H9 (cell line): ENCODE data around the gene DSG4. TPM values are rescaled to one million over a fixed set of nuclear protein-coding genes. Genes with fewer than 3 reads are reported as not detected.

Source experiments
- DNase-seq: peaks from one replicate; pipeline ENCODE4 v3.0.0-alpha.2; 2017
- H2AFZ ChIP-seq: one replicate; pipeline ENCODE4 v1.6.1; 2013; ENCODE audit warnings: mild to moderate bottlenecking, low read length, control low read depth, moderate library complexity
- H2AK5ac ChIP-seq: 2 replicates; pipeline ENCODE4 v1.6.1; 2013; ENCODE audit warnings: low read length, control low read depth, mixed read lengths; ENCODE audit not compliant: insufficient read length
- H2BK120ac ChIP-seq: one replicate; pipeline ENCODE4 v1.6.1; 2013; ENCODE audit warnings: low read depth, mild to moderate bottlenecking, low read length, control low read depth, inconsistent platforms; ENCODE audit not compliant: poor library complexity, severe bottlenecking
- H2BK12ac ChIP-seq: 2 replicates; pipeline ENCODE4 v1.6.1; 2013; ENCODE audit warnings: low read length, control low read depth, mixed read lengths, low read depth; ENCODE audit not compliant: insufficient read length
- H2BK15ac ChIP-seq: 2 replicates; pipeline ENCODE4 v1.6.1; 2013; ENCODE audit warnings: low read depth, low read length, control low read depth
- H2BK20ac ChIP-seq: one replicate; pipeline ENCODE4 v1.6.1; 2013; ENCODE audit warnings: low read depth, mild to moderate bottlenecking, low read length, control low read depth, inconsistent platforms; ENCODE audit not compliant: poor library complexity, severe bottlenecking
- H2BK5ac ChIP-seq: 2 replicates; pipeline ENCODE4 v1.6.1; 2013; ENCODE audit warnings: low read length, control low read depth, mixed read lengths; ENCODE audit not compliant: insufficient read length
- H3K14ac ChIP-seq: 2 replicates; pipeline ENCODE4 v1.6.1; 2013; ENCODE audit warnings: low read length, control low read depth; ENCODE audit not compliant: insufficient read depth
- H3K18ac ChIP-seq: 2 replicates; pipeline ENCODE4 v1.6.1; 2013; ENCODE audit warnings: low read depth, mild to moderate bottlenecking, mixed read lengths, low read length, control low read depth; ENCODE audit not compliant: insufficient read length
- H3K23ac ChIP-seq: 2 replicates; pipeline ENCODE4 v1.6.1; 2013; ENCODE audit warnings: low read length, control low read depth, mixed read lengths, low read depth; ENCODE audit not compliant: insufficient read length
- H3K23me2 ChIP-seq: 2 replicates; pipeline ENCODE4 v1.6.1; 2013; ENCODE audit warnings: low read depth, mild to moderate bottlenecking, mixed read lengths, low read length, control low read depth; ENCODE audit not compliant: insufficient read length, poor library complexity, severe bottlenecking
- H3K27ac ChIP-seq: 2 replicates; pipeline ENCODE4 v1.5.1; 2013; ENCODE audit warnings: low read length, control low read depth, mixed read lengths, low read depth; ENCODE audit not compliant: insufficient read length
- H3K27me3 ChIP-seq: 2 replicates; pipeline ENCODE4 v1.6.1; 2013; ENCODE audit warnings: low read length, control low read depth, inconsistent platforms; ENCODE audit not compliant: insufficient read depth
- H3K4ac ChIP-seq: 2 replicates; pipeline ENCODE4 v1.6.1; 2013; ENCODE audit warnings: low read depth, mild to moderate bottlenecking, control low read depth, inconsistent platforms, low read length, moderate library complexity
- H3K4me1 ChIP-seq: 2 replicates; pipeline ENCODE4 v1.6.1; 2013; ENCODE audit warnings: low read length, control low read depth, inconsistent platforms; ENCODE audit not compliant: insufficient read depth
- H3K4me2 ChIP-seq: 2 replicates; pipeline ENCODE4 v1.6.1; 2013; ENCODE audit warnings: low read length, control low read depth, mixed read lengths; ENCODE audit not compliant: insufficient read length, insufficient read depth
- H3K56ac ChIP-seq: 2 replicates; pipeline ENCODE4 v1.6.1; 2013; ENCODE audit warnings: low read depth, mild to moderate bottlenecking, mixed read lengths, low read length, control low read depth; ENCODE audit not compliant: insufficient read length
- H3K79me1 ChIP-seq: 2 replicates; pipeline ENCODE4 v1.6.1; 2013; ENCODE audit warnings: low read depth, mild to moderate bottlenecking, moderate library complexity, low read length, control low read depth, inconsistent platforms; ENCODE audit not compliant: insufficient read depth, poor library complexity, severe bottlenecking
- H3K79me2 ChIP-seq: 2 replicates; pipeline ENCODE4 v1.6.1; 2013; ENCODE audit warnings: low read length, control low read depth, inconsistent platforms; ENCODE audit not compliant: insufficient read depth
- H3K9ac ChIP-seq: 2 replicates; pipeline ENCODE4 v1.6.1; 2013; ENCODE audit warnings: low read length, control low read depth, mixed read lengths; ENCODE audit not compliant: insufficient read length; ENCODE audit errors: extremely low read depth
- H3K9me3 ChIP-seq: one replicate; pipeline ENCODE4 v1.6.1; 2013; ENCODE audit warnings: low read depth, low read length, inconsistent platforms; ENCODE audit not compliant: control insufficient read depth
- H3T11ph ChIP-seq: one replicate; pipeline ENCODE4 v1.6.1; 2013; ENCODE audit warnings: mild to moderate bottlenecking, low read length, control low read depth, inconsistent platforms
- H4K20me1 ChIP-seq: one replicate; pipeline ENCODE4 v1.6.1; 2013; ENCODE audit not compliant: control insufficient read depth, insufficient read length, insufficient read depth
- H4K5ac ChIP-seq: 2 replicates; pipeline ENCODE4 v1.6.1; 2013; ENCODE audit warnings: low read depth, mild to moderate bottlenecking, mixed read lengths, low read length, control low read depth; ENCODE audit not compliant: insufficient read length
- H4K8ac ChIP-seq: replicated peaks from 2 replicates; pipeline ENCODE4 v1.6.1; 2013; ENCODE audit warnings: low read length, control low read depth, mixed read lengths, low read depth; ENCODE audit not compliant: insufficient read length
- H4K91ac ChIP-seq: 2 replicates; pipeline ENCODE4 v1.6.1; 2013; ENCODE audit warnings: low read depth, mild to moderate bottlenecking, moderate library complexity, mixed read lengths, low read length, control low read depth; ENCODE audit not compliant: insufficient read length
- H3K27ac Mint-ChIP-seq, 3 experiments: 2 replicates in 2 of 3; 3 replicates in 1 of 3; pipeline ENCODE4 v1.8.0; 2020 to 2021; ENCODE audit warnings: mixed read lengths in 3 of 3, mild to moderate bottlenecking in 1 of 3, moderate library complexity in 1 of 3
- H3K27me3 Mint-ChIP-seq: 2 replicates; pipeline ENCODE4 v1.8.0; 2021; ENCODE audit warnings: low read depth, mild to moderate bottlenecking, moderate library complexity, mixed read lengths
- H3K36me3 Mint-ChIP-seq, 3 experiments: 2 replicates in 2 of 3; 3 replicates in 1 of 3; pipeline ENCODE4 v1.8.0; 2020 to 2021; ENCODE audit warnings: low read depth in 3 of 3, mixed read lengths in 3 of 3; ENCODE audit not compliant: insufficient read depth in 1 of 3
- H3K4me1 Mint-ChIP-seq, 2 experiments: 2 replicates each; pipeline ENCODE4 v1.8.0; 2020; ENCODE audit warnings: mixed read lengths in 2 of 2
- H3K4me3 Mint-ChIP-seq, 2 experiments: 2 replicates in 1 of 2; 3 replicates in 1 of 2; pipeline ENCODE4 v1.8.0; 2020 to 2021; ENCODE audit warnings: mild to moderate bottlenecking in 2 of 2, mixed read lengths in 2 of 2, moderate library complexity in 1 of 2
- H3K9me3 Mint-ChIP-seq, 2 experiments: 2 replicates in 1 of 2; 3 replicates in 1 of 2; pipeline ENCODE4 v1.8.0; 2020; ENCODE audit warnings: mild to moderate bottlenecking in 2 of 2, mixed read lengths in 2 of 2, moderate library complexity in 1 of 2
- WGBS: extraction: QIAGEN DNeasy Blood & Tissue Kit; methylation state at CpG from one replicate; pipeline ENCODE4 v1.1.7; 2013; ENCODE audit warnings: missing lambda C conversion rate, low lambda C conversion rate, mixed read lengths; ENCODE audit not compliant: insufficient read length; ENCODE audit errors: extremely low coverage; 5-methylcytosine and 5-hydroxymethylcytosine counted together
- total RNA-seq: library from RNA; stranded (reverse); gene quantifications from 2 replicates; pipeline ENCODE4 v1.2.1, GENCODE V29; 2021
- TF ChIP-seq, protein P1 (sequence below): fragments of 200-600 bp; sonication (generic); conservative IDR thresholded peaks from 3 replicates; pipeline ENCODE4 v1.8.0; 2021; ENCODE audit warnings: antibody characterized with exemption, mild to moderate bottlenecking

The DSG4 gene
- total RNA-seq, 1 experiment from 2014 or later: not detected

DNA sequence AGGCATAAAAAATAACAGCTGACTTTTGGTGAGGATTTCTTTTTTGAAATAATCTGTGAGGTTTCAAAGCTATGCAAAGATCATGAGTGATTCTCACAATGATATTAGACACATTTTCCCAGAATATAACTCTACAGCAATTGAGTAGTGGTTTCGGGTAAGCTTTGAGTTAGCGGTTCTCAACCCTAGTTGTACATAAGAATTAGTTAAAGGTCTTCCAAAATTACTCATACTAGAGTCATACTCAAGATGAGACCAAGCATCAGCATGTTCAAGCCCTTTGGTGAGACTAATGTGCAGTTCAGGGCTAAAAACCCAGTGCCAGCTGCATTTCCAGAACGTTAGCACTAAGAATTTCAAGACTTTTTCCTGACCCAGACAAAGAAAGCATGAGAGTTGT, 31.1 kb downstream of the DSG4 start:
- no peak overlapping the region for H2BK15ac ChIP-seq
- H2BK5ac ChIP-seq: no peak overlapping the region
- Mint-ChIP-seq H3K4me3 (no peak overlapping the region), H3K4me1 (no peaks in the 10 kb centered on the region), H3K27ac (no peak overlapping the region), H3K9me3 (peaks cover 0 to 4% of the 10 kb centered on the region in 2 experiments; a peak in 1 of 5 replicates), H3K36me3 (no peaks in the 10 kb centered on the region), H3K27me3 (no peaks in the 10 kb centered on the region)
- H3K79me1 ChIP-seq: no peaks in the 10 kb centered on the region
- no peak overlapping the region for H4K91ac ChIP-seq
- no peak overlapping the region for H2AFZ ChIP-seq
- no peaks in the 10 kb centered on the region for H3K27me3 ChIP-seq
- TF ChIP-seq, protein P1, sequence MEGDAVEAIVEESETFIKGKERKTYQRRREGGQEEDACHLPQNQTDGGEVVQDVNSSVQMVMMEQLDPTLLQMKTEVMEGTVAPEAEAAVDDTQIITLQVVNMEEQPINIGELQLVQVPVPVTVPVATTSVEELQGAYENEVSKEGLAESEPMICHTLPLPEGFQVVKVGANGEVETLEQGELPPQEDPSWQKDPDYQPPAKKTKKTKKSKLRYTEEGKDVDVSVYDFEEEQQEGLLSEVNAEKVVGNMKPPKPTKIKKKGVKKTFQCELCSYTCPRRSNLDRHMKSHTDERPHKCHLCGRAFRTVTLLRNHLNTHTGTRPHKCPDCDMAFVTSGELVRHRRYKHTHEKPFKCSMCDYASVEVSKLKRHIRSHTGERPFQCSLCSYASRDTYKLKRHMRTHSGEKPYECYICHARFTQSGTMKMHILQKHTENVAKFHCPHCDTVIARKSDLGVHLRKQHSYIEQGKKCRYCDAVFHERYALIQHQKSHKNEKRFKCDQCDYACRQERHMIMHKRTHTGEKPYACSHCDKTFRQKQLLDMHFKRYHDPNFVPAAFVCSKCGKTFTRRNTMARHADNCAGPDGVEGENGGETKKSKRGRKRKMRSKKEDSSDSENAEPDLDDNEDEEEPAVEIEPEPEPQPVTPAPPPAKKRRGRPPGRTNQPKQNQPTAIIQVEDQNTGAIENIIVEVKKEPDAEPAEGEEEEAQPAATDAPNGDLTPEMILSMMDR: no peak
- H3K4me1 ChIP-seq: no peaks in the 10 kb centered on the region
- H3K9me3 ChIP-seq: no peaks in the 10 kb centered on the region
- H4K8ac ChIP-seq: no peak overlapping the region
- H4K5ac ChIP-seq: no peak overlapping the region
- no peak overlapping the region for H2BK20ac ChIP-seq
- no peak overlapping the region for H2BK12ac ChIP-seq
- no peak overlapping the region for H3K18ac ChIP-seq
- no peaks in the 10 kb centered on the region for H3K23me2 ChIP-seq
- no peak overlapping the region for H2AK5ac ChIP-seq
- no peak overlapping the region for H3K56ac ChIP-seq
- no peak overlapping the region for H2BK120ac ChIP-seq
- H3K4me2 ChIP-seq: no peak overlapping the region
- no peak for DNase-seq
- no peaks in the 10 kb centered on the region for H4K20me1 ChIP-seq
- no peak overlapping the region for H3T11ph ChIP-seq
- H3K79me2 ChIP-seq: no peaks in the 10 kb centered on the region
- H3K27ac ChIP-seq: no peak overlapping the region
- no peak overlapping the region for H3K9ac ChIP-seq
- H3K23ac ChIP-seq: no peak overlapping the region
- no peak overlapping the region for H3K14ac ChIP-seq
- WGBS: no CpG with 5 or more reads among the region's 3 CpGs
- H3K4ac ChIP-seq: no peak overlapping the region
